Measurements from ENCODE around the gene IGF1.

- no peak for TF ChIP-seq POLR2A (IDR thresholded peaks at IDR 0.05; ENCODE audit: low read depth, low read length)
- no peak for TF ChIP-seq TAF1 (IDR thresholded peaks at IDR 0.05; ENCODE audit: borderline replicate concordance, low read depth, low read length)
- no peak for TF ChIP-seq POLR2AphosphoS5 (IDR thresholded peaks at IDR 0.05; ENCODE audit: low read depth, low read length)
These were observed 131.3 kb downstream of the IGF1 start for GRCh38 chr12:102349079-102349478.
